ENCODE results near the gene NPY.

DNA sequence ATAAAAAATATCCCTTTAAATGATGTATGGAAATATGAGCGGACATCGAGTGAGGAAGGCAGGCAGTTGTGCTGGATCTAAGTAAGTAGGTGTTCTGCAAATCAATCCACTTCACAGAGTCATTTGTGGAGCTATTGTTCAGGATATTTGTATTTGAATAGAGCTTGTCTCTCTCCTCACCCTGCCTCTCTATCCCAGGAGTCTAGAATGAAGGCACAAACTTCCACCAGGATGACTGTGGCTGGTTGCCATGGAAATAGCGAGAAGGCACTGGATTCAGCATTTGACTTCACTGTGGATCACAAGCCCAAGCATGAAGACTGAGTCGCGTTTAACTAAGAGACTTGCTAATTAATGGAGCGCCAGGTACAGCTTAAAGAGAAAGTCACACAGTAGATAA, 53.2 kb downstream of the NPY start:
- no peak for TF ChIP-seq FOSL2 (IDR thresholded peaks at IDR 0.05)
- no peak for TF ChIP-seq FOSL2 (CRISPR knock-in tag; IDR thresholded peaks at IDR 0.05)
- no peak for TF ChIP-seq POLR2A (IDR thresholded peaks at IDR 0.05; ENCODE audit: low read length)
- TF ChIP-seq, protein P1, sequence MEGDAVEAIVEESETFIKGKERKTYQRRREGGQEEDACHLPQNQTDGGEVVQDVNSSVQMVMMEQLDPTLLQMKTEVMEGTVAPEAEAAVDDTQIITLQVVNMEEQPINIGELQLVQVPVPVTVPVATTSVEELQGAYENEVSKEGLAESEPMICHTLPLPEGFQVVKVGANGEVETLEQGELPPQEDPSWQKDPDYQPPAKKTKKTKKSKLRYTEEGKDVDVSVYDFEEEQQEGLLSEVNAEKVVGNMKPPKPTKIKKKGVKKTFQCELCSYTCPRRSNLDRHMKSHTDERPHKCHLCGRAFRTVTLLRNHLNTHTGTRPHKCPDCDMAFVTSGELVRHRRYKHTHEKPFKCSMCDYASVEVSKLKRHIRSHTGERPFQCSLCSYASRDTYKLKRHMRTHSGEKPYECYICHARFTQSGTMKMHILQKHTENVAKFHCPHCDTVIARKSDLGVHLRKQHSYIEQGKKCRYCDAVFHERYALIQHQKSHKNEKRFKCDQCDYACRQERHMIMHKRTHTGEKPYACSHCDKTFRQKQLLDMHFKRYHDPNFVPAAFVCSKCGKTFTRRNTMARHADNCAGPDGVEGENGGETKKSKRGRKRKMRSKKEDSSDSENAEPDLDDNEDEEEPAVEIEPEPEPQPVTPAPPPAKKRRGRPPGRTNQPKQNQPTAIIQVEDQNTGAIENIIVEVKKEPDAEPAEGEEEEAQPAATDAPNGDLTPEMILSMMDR (IDR thresholded peaks at IDR 0.05) = no peak
- TF ChIP-seq SREBF2 (IDR thresholded peaks at IDR 0.05) = no peak
